NCI-H1436 treated with DMSO at 0.1 percent for 48 hours (cell line): ENCODE data around the gene PHOSPHO2.

Source experiments
- DNase-seq: peaks from one replicate; lab custom pipeline; 2025; lab: John Stamatoyannopoulos, UW

PHOSPHO2 gene

GRCh38 chr2:169694113-169694893 lies at the start of gene PHOSPHO2, which contains the start of gene CFAP210:
Gene PHOSPHO2 (plus strand): TSS chr2:169694469. CDS start chr2:169700972, 6,503 bp downstream.
Gene CFAP210 (minus strand): TSS chr2:169694405. CDS start chr2:169694327, 78 bp downstream.
- DNase-seq: peak; percentile 54

GRCh38 chr2:169647496-169647895 lies 46.8 kb upstream of the PHOSPHO2 start:
- DNase-seq: no peak

- no peak for DNase-seq
Measured at GRCh38 chr2:169649278-169649677, 45.0 kb upstream of the PHOSPHO2 start.

- no peak for DNase-seq
Measured at GRCh38 chr2:169653636-169654035, 40.6 kb upstream of the PHOSPHO2 start.

GRCh38 chr2:169656164-169656563 lies 38.1 kb upstream of the PHOSPHO2 start:
- no peak for DNase-seq

GRCh38 chr2:169658877-169659276 lies 35.4 kb upstream of the PHOSPHO2 start:
- DNase-seq: no peak

GRCh38 chr2:169659320-169659719 lies 34.9 kb upstream of the PHOSPHO2 start:
- DNase-seq: no peak

GRCh38 chr2:169661265-169661664 lies 33.0 kb upstream of the PHOSPHO2 start:
- no peak for DNase-seq

GRCh38 chr2:169662744-169663143 lies 31.5 kb upstream of the PHOSPHO2 start:
- no peak for DNase-seq

GRCh38 chr2:169663247-169663646 lies 31.0 kb upstream of the PHOSPHO2 start:
- no peak for DNase-seq

GRCh38 chr2:169664600-169664977 lies 29.7 kb upstream of the PHOSPHO2 start:
- DNase-seq: no peak

- no peak for DNase-seq
Measured at GRCh38 chr2:169664978-169665930, 29.0 kb upstream of the PHOSPHO2 start.

- no peak for DNase-seq
Measured at GRCh38 chr2:169667583-169667982, 26.7 kb upstream of the PHOSPHO2 start.

GRCh38 chr2:169670215-169670651 lies 24.0 kb upstream of the PHOSPHO2 start:
- DNase-seq: no peak

- DNase-seq: no peak
Measured at GRCh38 chr2:169670937-169671336, 23.3 kb upstream of the PHOSPHO2 start.

GRCh38 chr2:169672406-169672805 lies 21.9 kb upstream of the PHOSPHO2 start:
- DNase-seq: no peak

GRCh38 chr2:169673106-169673505 lies 21.2 kb upstream of the PHOSPHO2 start:
- DNase-seq: no peak

- no peak for DNase-seq
Measured at GRCh38 chr2:169673921-169674320, 20.3 kb upstream of the PHOSPHO2 start.

GRCh38 chr2:169676357-169676756 lies 17.9 kb upstream of the PHOSPHO2 start:
- no peak for DNase-seq

GRCh38 chr2:169676850-169677249 lies 17.4 kb upstream of the PHOSPHO2 start:
- DNase-seq: no peak

- no peak for DNase-seq
Measured at GRCh38 chr2:169683054-169683424, 11.2 kb upstream of the PHOSPHO2 start.

GRCh38 chr2:169683425-169684134 lies 10.7 kb upstream of the PHOSPHO2 start:
- no peak for DNase-seq
